Mononuclear cell (primary cell): ENCODE results near the gene CENPN. TPM values are rescaled to one million over a fixed set of nuclear protein-coding genes. Genes with fewer than 3 reads are reported as not detected.

ENCODE experiments used
- H3K27me3 ChIP-seq: 2 replicates; pipeline ENCODE4 v1.6.0; 2011; ENCODE audit warnings: low read length, control low read depth; ENCODE audit not compliant: insufficient read depth
- H3K4me1 ChIP-seq: 2 replicates; pipeline ENCODE4 v1.5.1; 2011; ENCODE audit warnings: mild to moderate bottlenecking, low read length, control low read depth; ENCODE audit not compliant: insufficient read depth
- H3K4me3 ChIP-seq: 2 replicates; pipeline ENCODE4 v1.5.1; 2011; ENCODE audit warnings: mild to moderate bottlenecking, low read length, moderate library complexity
- H3K9me3 ChIP-seq: 2 replicates; pipeline ENCODE4 v1.5.1; 2011; ENCODE audit warnings: low read depth, mild to moderate bottlenecking, control low read depth, low read length
- total RNA-seq: library from RNA; depleted of rRNA; stranded (reverse); fragments of >200 nt; gene quantifications from one replicate; pipeline ENCODE4 v1.2.3, GENCODE V29; 2012

Gene CENPN
- total RNA-seq, 1 donor, result 8.6 TPM

- Histone ChIP-seq H3K4me3 (no peak overlapping the region), H3K27me3 (no peaks in the 10 kb centered on the region), H3K9me3 (no peaks in the 10 kb centered on the region), H3K4me1 (no peaks in the 10 kb centered on the region)
Observed at GRCh38 chr16:80984124-80984892, 22.7 kb upstream of the CENPN start.

DNA sequence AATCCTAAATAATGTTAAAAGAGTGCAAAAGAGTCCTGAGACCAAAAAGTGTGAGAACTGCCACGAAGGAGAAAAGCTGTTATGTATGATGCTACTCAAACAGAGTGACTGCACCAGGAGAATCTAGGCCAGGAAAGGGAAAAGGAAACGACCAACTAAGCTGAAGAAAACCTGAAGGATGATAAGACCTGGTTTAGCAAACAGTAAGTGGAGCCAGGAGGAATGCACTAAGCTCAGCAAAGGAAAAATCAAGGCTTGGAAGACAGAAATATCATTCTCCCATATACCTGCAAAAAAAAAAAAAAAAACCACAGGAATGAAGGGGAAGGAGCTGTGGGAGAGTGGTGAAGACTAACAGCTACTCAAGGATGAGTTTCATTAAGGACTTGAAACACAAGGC, 21.4 kb upstream of the CENPN start:
- H3K9me3 ChIP-seq, result no peaks in the 10 kb centered on the region
- H3K4me1 ChIP-seq, result no peaks in the 10 kb centered on the region
- H3K4me3 ChIP-seq, result no peak overlapping the region
- H3K27me3 ChIP-seq, result no peaks in the 10 kb centered on the region

DNA sequence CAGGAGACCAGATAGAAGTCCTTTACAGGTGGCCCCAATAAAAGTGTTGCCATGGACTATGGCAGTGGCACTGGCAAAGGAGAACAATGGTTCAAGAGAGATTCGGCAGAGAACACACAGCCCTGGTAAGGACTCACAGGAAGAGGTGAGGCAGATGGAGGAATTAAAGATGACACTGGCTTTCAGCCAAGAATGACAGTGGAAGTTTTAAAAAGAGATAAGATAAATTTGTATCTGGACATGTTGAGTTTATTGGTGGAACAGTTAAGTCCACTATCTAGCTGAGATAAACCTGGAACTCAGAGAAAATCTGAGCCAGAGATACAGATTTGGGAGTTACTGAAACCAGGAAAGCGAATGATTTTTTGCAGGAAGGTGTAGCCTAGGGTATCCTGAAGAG, 20.5 kb upstream of the CENPN start:
- Histone ChIP-seq H3K27me3 (no peaks in the 10 kb centered on the region), H3K9me3 (no peaks in the 10 kb centered on the region), H3K4me3 (no peak overlapping the region), H3K4me1 (no peaks in the 10 kb centered on the region)

DNA sequence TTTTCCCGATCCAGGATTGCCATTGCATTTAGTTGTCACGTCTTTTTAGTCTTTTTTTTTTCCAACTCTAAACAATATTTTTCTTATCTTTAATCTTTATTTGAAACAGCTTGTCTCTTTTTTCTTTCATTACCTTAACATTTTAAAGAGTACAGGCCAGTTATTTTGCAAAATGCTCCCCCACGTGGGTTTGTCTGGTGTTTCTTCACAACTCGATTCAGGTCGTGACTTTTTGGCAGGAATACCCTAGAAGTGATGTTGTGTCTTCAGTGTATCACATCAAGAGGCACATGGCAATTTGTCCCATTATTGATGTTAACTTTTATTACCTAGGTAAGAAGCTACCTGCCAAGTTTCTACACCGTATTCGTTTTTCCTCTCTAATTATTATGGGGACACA, 18.3 kb upstream of the CENPN start:
- H3K27me3 ChIP-seq, result no peaks in the 10 kb centered on the region
- H3K4me1 ChIP-seq, result no peaks in the 10 kb centered on the region
- H3K9me3 ChIP-seq, result no peaks in the 10 kb centered on the region
- H3K4me3 ChIP-seq, result no peak overlapping the region

- Histone ChIP-seq H3K4me1 (no peaks in the 10 kb centered on the region), H3K9me3 (no peaks in the 10 kb centered on the region), H3K4me3 (no peak overlapping the region), H3K27me3 (no peaks in the 10 kb centered on the region)
Observed at GRCh38 chr16:80989801-80990200, 17.2 kb upstream of the CENPN start.

- H3K9me3 ChIP-seq, result no peaks in the 10 kb centered on the region
- no peaks in the 10 kb centered on the region for H3K4me1 ChIP-seq
- no peak overlapping the region for H3K4me3 ChIP-seq
- no peaks in the 10 kb centered on the region for H3K27me3 ChIP-seq
Observed at GRCh38 chr16:80990577-80990976, 16.4 kb upstream of the CENPN start.

GRCh38 chr16:80990978-80991377, 16.0 kb upstream of the CENPN start:
- H3K27me3 ChIP-seq, result no peaks in the 10 kb centered on the region
- no peak overlapping the region for H3K4me3 ChIP-seq
- H3K4me1 ChIP-seq, result no peaks in the 10 kb centered on the region
- no peaks in the 10 kb centered on the region for H3K9me3 ChIP-seq

DNA sequence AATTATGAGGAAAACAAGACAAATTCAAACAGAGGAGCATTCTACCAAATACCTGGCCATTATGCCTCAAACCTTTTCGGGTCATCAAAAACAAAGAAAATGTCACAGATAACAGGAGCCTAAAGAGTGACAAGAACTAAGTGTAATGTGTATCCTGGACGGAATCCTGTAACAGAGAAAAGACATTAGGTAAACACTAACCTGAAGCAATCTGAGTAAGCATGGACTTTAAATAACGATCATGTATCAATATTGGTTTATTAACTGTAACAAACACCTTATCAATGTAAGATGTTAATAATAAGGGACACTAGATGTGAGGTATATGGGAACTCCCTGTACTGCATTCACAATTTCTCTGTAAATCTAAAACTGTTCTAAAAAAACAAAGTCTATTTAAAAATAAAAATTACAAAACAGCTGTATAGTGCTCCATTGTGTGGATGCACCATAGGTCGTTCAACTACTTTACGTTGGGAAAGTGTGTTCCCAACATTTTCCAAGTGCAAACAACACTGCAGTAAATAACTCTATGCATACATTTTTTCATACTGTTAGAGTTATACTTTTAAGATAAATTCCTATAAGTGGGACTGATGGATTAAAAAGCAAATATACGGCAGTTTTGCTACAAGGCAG, 15.1 kb upstream of the CENPN start:
- Histone ChIP-seq H3K4me1 (no peaks in the 10 kb centered on the region), H3K9me3 (no peaks in the 10 kb centered on the region), H3K4me3 (no peak overlapping the region), H3K27me3 (no peaks in the 10 kb centered on the region)

DNA sequence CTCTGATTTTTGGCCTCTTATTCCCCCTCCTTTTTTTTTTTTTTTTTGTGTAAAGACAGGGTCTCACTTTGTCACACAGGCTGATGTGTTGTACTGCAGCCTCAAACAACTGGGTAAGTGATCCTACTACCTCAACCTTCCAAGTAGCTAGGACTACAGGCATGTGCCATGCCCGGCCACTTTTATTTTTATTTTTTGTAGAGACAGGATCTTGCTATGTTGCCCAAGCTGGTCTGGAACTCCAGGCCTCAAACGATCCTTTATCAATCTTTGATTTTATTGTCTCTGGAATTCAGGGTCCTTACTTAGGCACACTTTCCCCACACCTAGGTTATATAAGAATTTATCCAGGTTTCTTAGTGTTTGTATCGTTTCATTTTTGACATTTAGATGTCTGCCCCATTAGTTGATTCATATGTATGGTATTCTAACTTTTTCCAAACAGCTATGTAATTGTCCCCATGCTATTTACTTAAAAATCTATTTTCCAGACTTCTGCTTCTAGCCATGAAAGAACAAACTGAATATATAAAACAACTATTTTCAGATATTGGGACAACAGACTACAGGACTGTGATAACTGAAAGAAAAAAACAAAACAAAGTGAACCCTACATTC, 14.2 kb upstream of the CENPN start:
- H3K9me3 ChIP-seq, result no peaks in the 10 kb centered on the region
- H3K27me3 ChIP-seq, result no peaks in the 10 kb centered on the region
- peaks cover under 1% of the 10 kb centered on the region for H3K4me1 ChIP-seq
- no peak overlapping the region for H3K4me3 ChIP-seq

- Histone ChIP-seq H3K9me3 (no peaks in the 10 kb centered on the region), H3K4me1 (peaks cover 6% of the 10 kb centered on the region), H3K27me3 (no peaks in the 10 kb centered on the region), H3K4me3 (no peak overlapping the region)
Observed at GRCh38 chr16:80993307-80993706, 13.7 kb upstream of the CENPN start.

GRCh38 chr16:80993834-80994233, 13.2 kb upstream of the CENPN start:
- Histone ChIP-seq H3K9me3 (no peaks in the 10 kb centered on the region), H3K27me3 (no peaks in the 10 kb centered on the region), H3K4me3 (no peak overlapping the region), H3K4me1 (peaks cover 7% of the 10 kb centered on the region)

DNA sequence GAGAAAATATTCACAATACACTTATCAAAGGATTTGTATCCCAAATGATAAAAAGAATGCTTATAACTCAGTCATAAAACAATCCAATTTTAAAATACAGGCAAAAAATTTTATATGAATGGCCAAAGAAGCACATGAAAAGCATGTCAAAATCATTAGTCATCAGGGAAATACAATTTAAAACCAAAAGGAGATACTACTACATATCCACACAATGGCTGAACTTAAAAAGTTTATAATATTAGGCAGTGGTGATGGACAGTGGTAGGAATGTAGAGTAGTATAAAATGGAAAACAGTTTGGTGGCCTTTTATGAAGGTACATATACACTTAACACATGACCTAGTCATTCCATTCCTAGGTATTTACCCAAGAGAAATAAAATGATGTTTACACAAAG, 12.6 kb upstream of the CENPN start:
- Histone ChIP-seq H3K27me3 (no peaks in the 10 kb centered on the region), H3K4me1 (peaks cover 7% of the 10 kb centered on the region), H3K9me3 (no peaks in the 10 kb centered on the region), H3K4me3 (no peak overlapping the region)

DNA sequence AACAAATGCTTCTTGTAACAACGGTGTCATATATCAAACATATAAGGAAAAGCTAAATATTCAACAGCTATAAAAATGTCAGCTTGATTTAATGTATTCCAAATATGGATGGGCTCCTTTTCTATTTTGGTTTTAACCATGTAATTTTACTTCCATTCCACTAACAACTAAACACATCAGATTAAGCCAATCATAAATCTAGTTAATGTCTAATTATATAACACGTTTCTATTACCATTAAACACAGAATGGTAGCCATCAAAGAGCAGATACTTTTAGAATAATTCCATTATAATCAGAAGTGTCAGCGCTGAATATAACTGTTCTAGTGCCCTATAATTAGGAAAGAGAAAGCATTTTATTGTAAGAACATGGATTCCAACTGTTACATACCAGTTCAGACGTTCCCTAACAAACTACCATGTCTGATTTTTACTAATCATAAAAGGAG, 10.3 kb upstream of the CENPN start:
- Histone ChIP-seq H3K4me3 (peak overlapping the region; percentile 31), H3K9me3 (no peaks in the 10 kb centered on the region), H3K4me1 (peaks cover 7% of the 10 kb centered on the region), H3K27me3 (no peaks in the 10 kb centered on the region)

- no peaks in the 10 kb centered on the region for H3K9me3 ChIP-seq
- H3K27me3 ChIP-seq, result no peaks in the 10 kb centered on the region
- H3K4me3 ChIP-seq, result peak overlapping the region; percentile 31
- peaks cover 7% of the 10 kb centered on the region for H3K4me1 ChIP-seq
Observed at GRCh38 chr16:80997139-80997798, 9.7 kb upstream of the CENPN start.

DNA sequence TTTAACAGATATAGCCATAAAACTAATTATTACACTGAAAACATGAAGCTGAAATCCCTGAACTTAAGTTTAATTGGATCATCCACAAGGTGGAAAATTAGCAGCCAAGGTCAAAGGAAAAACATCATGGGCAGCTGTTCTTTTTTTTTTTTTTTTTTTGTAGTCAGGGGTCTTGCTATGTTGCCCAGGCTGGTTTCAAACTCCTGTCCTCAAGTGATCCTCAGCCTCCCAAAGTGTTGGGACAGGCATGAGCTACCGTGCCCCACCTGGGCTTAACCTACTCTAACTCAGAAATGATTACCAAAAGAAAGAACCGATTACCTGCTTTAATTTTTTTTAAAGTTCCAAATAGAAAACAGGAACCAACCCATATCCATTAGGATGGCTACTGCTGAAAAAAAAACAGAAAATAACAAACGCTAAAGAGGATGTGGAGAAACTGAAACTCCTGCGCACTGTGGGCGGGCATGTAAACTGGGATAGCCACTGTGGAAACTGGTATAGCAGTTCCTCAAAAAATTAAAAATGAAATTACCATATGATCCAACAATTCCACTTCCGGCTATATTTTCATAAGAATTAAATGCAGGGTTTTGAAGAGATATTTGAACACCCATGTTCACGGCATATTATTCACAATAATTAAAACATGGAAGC, 8.9 kb upstream of the CENPN start:
- peak overlapping the region; percentile 31 for H3K4me3 ChIP-seq
- H3K9me3 ChIP-seq, result no peaks in the 10 kb centered on the region
- peaks cover 7% of the 10 kb centered on the region for H3K4me1 ChIP-seq
- no peaks in the 10 kb centered on the region for H3K27me3 ChIP-seq
